NK-92 (cell line): ENCODE data around the gene CEP250.

Experiments used
- DNase-seq: peaks from one replicate; lab custom pipeline; 2025; ENCODE audit not compliant: unreplicated experiment; lab: John Stamatoyannopoulos, UW

Gene CEP250

DNA sequence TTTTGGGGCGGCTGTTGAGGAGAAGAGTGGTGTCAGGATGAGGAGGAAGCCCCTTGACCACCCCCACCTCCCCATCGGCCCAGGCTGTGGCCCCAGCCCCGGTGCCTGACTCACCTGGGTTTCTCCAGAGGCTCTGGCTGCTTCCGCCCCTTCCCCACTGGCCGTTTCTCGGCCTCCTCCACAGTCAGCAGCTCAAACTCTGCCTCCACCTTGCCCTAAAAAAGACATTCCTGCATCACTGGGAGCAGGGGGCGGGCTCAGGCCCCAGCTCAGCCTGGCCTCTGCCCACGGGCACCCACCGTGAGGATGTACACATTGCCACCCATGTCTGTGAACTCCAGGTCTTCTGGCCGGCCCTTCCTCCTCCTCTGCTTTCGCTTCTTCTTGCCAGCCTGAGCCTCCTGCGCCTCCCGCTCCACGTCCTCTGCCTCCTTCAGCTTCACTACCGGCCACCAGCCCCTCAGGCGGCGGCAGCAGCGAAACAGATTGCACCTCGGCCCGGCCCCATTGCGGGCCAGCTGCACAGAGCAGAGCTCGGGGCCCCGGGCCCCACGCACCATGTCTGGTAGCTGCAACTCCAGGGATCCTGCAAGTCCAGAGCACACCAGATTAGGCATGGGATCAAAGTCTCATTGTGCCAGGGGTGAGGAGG, 103.8 kb downstream of the CEP250 start:
- no peak for DNase-seq

DNA sequence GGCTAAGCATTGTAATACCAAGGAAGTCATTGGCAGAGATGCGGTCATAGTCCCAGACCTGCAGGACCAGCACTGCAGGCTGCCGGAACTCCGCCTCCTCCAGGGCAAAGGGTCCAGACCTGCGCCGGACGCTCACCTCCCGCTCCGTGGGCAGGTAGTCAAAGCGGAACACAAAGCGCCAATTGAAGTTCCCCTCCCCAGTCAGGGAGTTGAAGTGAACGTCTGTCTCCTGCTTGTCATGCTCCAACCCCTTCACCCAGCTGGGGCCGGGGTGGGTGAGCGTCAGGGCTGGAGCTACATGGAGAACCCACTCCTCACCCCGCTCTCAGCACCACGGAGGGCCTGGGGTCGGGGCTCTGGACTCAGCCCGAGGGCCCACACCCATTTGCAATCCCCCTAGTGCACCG, 104.7 kb downstream of the CEP250 start:
- DNase-seq = no peak

DNA sequence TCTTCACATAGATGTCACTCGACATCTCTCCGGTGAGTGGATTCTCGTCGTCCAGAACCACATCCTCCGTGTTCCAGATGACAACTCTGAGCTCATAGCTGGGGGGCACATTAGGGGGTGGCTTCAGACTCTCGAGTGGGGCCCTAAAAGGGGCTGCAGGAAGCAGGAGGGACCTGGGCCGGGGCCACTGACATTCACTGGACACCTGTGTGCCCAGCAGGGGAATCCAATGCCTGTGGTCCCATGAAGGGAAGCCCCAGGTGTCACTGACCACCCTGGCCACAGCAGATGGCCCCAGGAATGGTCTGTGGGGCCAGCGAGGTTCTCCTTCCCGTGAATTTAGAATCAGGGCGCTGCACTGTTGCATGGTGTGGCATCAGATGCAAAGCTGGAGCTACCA, 105.1 kb downstream of the CEP250 start:
- no peak for DNase-seq

DNA sequence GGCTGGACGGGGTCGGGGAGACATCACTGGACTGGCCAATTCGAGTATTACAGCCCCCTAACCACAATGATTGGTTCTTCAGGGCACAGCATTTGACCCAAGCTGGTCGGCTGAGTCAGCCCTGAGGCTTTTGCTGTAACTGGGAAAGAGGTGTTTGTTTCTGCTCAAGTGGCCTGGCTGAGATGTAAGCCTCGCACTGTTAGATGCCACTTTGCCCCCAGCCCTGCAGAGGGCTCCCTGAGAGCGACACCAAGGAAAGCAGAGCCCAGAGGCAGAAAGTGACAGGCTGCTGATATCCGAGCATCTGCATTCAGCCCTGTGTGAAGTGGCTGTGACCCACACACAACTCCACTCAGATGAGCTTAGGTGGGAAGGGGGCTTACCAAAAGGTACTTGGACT, 105.9 kb downstream of the CEP250 start:
- no peak for DNase-seq

DNA sequence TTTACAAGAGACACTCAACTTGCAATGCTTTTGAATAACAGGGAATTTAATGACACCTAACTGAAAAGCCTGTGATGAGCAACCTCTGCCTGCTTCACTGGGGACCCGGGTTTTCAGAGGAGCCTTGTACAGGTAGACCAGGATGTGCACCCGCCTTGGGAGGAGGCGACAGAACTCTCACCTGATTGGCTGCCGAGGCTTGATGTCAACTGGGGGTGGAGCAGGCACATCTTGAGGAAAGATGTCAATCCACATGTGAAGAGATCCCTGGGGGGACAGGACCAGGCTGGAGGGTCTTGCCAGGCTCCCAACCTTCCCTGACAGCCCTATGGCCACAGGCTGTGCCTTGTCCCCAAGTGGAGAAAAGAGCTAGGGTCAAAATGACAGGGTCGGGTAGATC, 106.3 kb downstream of the CEP250 start:
- no peak for DNase-seq

- DNase-seq = no peak
Measured at GRCh38 chr20:35562541-35563110, 107.2 kb downstream of the CEP250 start.

DNA sequence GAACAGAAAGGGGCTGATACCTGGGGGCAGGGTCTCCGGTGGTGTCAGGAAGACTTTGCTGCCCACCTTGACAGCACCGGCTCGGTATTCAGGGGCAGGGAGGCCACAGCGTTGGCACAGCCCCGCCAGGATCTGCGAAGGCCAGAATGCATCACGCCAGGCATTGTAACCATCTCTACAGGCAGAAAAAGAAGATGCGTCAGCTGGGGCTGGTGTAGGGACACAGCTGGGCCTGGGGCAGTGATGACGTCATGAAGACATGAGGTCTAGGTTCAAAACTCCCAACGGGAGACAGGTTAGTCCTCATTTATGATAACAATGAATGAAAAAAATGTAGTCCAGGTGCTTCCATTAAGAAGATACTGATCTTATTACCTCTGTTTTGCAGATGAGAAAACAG, 108.4 kb downstream of the CEP250 start:
- no peak for DNase-seq

- no peak for DNase-seq
Measured at GRCh38 chr20:35564905-35565304, 109.5 kb downstream of the CEP250 start.

- DNase-seq = no peak
Measured at GRCh38 chr20:35568645-35569044, 113.2 kb downstream of the CEP250 start.
